ENCODE results near the gene OR2B3. TPM values are rescaled to one million over a fixed set of nuclear protein-coding genes. Genes with fewer than 3 reads are reported as not detected.

Gene OR2B3
- total RNA-seq, 3 donors from 2014 or later = not detected

DNA sequence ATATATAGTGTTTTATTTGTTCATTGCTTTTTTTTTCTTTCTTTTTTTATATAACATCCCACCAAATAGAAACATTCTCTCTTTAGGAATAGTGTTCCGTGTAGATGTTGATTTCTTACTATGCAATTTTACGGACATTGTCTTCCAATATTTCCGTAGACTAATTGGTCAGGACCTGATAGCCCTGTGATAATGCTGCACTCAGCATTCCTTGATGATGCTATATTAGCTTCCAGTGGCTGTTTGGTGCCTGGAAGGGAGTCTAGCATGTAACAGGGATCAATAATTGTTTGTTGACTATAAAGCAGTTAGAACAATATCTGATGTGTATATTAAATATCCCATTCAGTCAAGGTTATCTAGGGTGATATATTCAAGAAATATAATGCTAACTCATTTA is 35.4 kb downstream of the OR2B3 start:
- Mint-ChIP-seq H3K4me1 (ENCODE audit: low read depth) (no peaks in the 10 kb centered on the region), H3K9me3 (no peaks in the 10 kb centered on the region), H3K4me3 (no peak overlapping the region), H3K27me3 (ENCODE audit: low read depth) (peaks cover 31% of the 10 kb centered on the region), H3K36me3 (ENCODE audit: insufficient read depth) (no peaks in the 10 kb centered on the region)
- DNase-seq (no peak), ATAC-seq (no peak)

DNA sequence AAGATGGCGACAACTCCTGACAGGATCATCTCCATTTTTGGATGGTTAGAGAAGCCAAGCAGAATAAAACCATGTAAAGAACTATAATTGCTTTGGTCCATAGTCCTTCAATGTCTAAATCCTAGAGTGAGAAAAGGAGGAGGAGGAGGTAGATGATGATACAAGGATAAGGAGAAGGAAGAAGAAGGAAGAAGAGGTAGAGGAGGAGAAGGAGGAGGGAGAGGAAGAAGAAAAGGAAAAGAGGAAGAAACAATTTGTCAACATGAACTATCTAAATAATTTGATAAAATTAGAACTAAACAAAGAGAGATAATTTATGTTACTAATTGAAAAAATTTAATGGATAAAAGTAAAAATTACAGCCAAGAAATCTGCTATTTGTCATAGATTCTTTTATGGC is 42.0 kb downstream of the OR2B3 start, which contains the start of gene OR2W1:
TSS of gene OR2W1 (minus strand) at position 101 of the 400 bp plus-strand sequence. CDS start at position 101, 0 bp downstream.
- peaks cover 42% of the 10 kb centered on the region for H3K27me3 Mint-ChIP-seq (ENCODE audit: low read depth)
- H3K4me3 Mint-ChIP-seq = no peak within 1 kb of the TSS
- H3K36me3 Mint-ChIP-seq (ENCODE audit: insufficient read depth) = no peaks in the 10 kb centered on the region
- H3K4me1 Mint-ChIP-seq (ENCODE audit: low read depth) = no peaks in the 10 kb centered on the region
- no peak for ATAC-seq
- peaks cover 3% of the 10 kb centered on the region for H3K9me3 Mint-ChIP-seq
- no peak for DNase-seq

Other genes with a start within 250 kb of the OR2B3 start
- gene TRIM27, start 163.3 kb downstream of the OR2B3 start, total RNA-seq = 10 to 100 TPM; 54.7 to 64.4 (median 58.4) TPM
- under 1 TPM; 0.48 to 0.53 (median 0.52) TPM for gene ZNF311, start 82.0 kb downstream of the OR2B3 start, total RNA-seq
- not detected for gene OR2W1, start 42.1 kb downstream of the OR2B3 start, total RNA-seq
- not detected for gene OR2J1, start 12.2 kb upstream of the OR2B3 start, total RNA-seq
- gene OR2J3, start 20.7 kb upstream of the OR2B3 start, total RNA-seq = not detected
- gene OR2J2, start 83.6 kb upstream of the OR2B3 start, total RNA-seq = not detected
- not detected for gene OR14J1, start 214.4 kb upstream of the OR2B3 start, total RNA-seq